ENCODE results near the gene FGF6.
"Not testable (repeated sequence)": the region's sequence is repeated elsewhere in the genome, so short reads cannot be mapped to it uniquely, and the experiment has no call there.

Gene FGF6

GRCh38 chr12:4482936-4483335, 37.3 kb upstream of the FGF6 start:
- DNase-seq (ENCODE audit: low read depth), result no peak
- TF ChIP-seq CTCF (conservative IDR thresholded peaks at IDR 0.05; ENCODE audit: low read depth, low read length), result no peak
- no peak overlapping the region for H3K4me3 ChIP-seq (ENCODE audit: low read length)

- no peak for DNase-seq (ENCODE audit: low read depth)
- no peak for TF ChIP-seq CTCF (conservative IDR thresholded peaks at IDR 0.05; ENCODE audit: low read depth, low read length)
- no peak overlapping the region for H3K4me3 ChIP-seq (ENCODE audit: low read length)
These were observed 33.3 kb upstream of the FGF6 start for GRCh38 chr12:4478933-4479332.

DNA sequence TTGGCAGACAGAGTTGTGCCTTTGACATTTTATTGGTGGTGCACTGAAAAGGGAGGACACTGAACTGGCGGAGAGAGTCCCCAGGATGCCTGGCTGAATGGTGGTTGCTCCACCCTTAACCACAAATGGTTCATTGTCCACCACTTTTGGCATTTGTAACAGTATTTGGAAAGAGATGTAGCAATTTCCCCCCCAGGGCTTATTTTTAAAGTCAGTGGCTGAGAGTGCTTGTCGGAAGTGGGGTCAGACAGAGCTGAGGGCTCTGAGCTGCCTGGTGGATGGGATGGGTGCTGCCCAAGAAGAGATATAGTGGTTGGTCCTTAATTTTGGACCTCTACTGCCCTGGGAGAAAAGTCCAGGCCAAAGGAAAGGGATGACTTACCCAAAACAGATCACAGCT, 31.5 kb upstream of the FGF6 start:
- DNase-seq (ENCODE audit: low read depth), result no peak
- no peak overlapping the region for H3K4me3 ChIP-seq (ENCODE audit: low read length)
- no peak for TF ChIP-seq CTCF (conservative IDR thresholded peaks at IDR 0.05; ENCODE audit: low read depth, low read length)

GRCh38 chr12:4472046-4472445, 26.4 kb upstream of the FGF6 start:
- DNase-seq (ENCODE audit: low read depth), result no peak
- H3K4me3 ChIP-seq (ENCODE audit: low read length), result no peak overlapping the region
- TF ChIP-seq CTCF (conservative IDR thresholded peaks at IDR 0.05; ENCODE audit: low read depth, low read length), result no peak

DNA sequence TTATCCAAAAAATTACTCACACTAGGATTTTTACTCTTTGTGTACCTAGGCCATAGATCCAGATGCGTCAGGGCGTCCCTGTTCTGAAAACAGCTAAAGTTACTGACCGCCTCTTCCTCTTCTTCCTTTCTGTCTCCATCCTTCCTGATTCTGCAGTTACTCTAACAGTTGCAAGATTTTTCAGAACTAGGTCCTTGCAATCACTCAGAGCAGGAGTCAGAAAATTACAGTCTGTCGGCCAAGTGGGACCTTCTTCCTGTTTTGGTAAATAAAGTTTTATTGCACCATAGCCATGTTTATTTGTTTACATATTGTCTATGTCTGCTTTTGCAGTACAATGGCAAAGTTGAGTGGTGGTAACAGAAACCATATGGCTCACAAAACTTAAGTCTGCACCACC, 25.6 kb upstream of the FGF6 start:
- no peak for TF ChIP-seq CTCF (conservative IDR thresholded peaks at IDR 0.05; ENCODE audit: low read depth, low read length)
- no peak overlapping the region for H3K4me3 ChIP-seq (ENCODE audit: low read length)
- no peak for DNase-seq (ENCODE audit: low read depth)

DNA sequence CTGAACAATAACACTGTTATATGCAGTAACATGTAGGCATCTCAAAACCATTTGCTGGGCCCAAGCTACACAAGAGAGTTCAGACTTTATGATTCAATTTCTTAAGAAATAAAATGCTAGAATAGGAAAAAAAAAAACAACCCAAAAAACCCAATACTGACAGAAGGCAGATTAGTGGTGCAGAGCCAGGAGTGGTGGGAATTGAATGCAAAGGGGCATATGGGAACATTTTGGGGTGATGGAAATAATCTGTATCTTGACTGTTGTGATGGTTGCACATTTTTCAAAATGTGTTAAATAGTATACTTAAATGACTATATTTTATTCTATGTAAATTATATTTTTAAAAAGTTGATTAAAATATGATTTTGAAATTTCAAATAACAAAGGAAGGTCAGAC, 23.4 kb upstream of the FGF6 start:
- no peak overlapping the region for H3K4me3 ChIP-seq (ENCODE audit: low read length)
- no peak for DNase-seq (ENCODE audit: low read depth)
- no peak for TF ChIP-seq CTCF (conservative IDR thresholded peaks at IDR 0.05; ENCODE audit: low read depth, low read length)

DNA sequence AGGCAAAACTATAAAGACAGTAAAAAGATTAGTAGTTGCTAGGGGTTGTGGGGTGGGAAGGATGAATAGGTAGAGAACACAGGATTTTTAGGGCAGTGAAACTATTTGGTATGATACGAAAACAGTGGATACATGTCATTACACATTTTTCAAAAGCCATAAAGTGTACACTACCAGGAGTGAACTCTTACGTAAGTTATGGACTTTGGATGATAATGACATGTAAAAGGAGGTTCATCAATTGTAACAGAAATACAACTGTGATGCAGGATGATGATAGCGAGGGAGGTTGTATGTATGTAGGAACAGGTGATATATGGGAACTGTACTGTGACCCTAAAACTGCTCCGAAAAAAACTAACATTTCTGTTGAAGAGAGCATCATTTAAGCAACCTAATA, 15.1 kb upstream of the FGF6 start:
- no peak overlapping the region for H3K4me3 ChIP-seq (ENCODE audit: low read length)
- TF ChIP-seq CTCF (conservative IDR thresholded peaks at IDR 0.05; ENCODE audit: low read depth, low read length), result no peak
- DNase-seq (ENCODE audit: low read depth), result no peak

DNA sequence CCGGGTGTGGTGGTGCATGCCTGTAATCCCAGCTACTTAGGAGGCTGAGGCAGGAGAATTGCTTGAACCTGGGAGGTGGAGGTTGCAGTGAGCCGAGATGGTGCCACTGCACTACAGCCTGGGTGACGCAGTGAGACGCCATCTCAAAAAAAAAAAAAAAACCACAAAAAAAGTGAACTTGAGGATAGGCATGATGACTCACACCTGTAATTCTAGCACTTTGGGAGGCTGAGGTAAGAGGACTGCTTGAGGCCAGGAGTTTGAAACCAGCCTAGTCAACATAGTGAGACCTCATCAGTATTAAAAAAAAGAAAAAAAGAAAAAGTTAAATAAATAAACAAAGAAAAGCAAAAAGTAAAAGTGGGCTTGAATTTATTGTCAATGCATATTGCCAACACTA, 10.2 kb upstream of the FGF6 start:
- not testable (repeated sequence) for H3K4me3 ChIP-seq (ENCODE audit: low read length); DNase-seq (ENCODE audit: low read depth)
